K562 (cell line): ENCODE results near the gene TMEM181.

ENCODE experiments used
- CBX8 ChIP-seq: fragments of 200-600 bp; sonication (generic); IDR thresholded peaks from 2 replicates; pipeline ENCODE4 v1.6.1; 2012; ENCODE audit warnings: borderline replicate concordance, mixed run types, low read depth, mild to moderate bottlenecking, moderate library complexity, mixed read lengths, low read length, control low read depth, inconsistent platforms; ENCODE audit not compliant: poor library complexity, severe bottlenecking; ENCODE audit errors: extremely low read depth
- FOXO4 ChIP-seq: fragments of 450-650 bp; formaldehyde crosslinking; IDR thresholded peaks from 2 replicates; pipeline ENCODE4 v1.4.0; 2020; ENCODE audit warnings: mild to moderate bottlenecking, moderate library complexity
- MBD1 ChIP-seq: fragments of 250-450 bp; sonication (Bioruptor Pico); IDR thresholded peaks from 2 replicates; pipeline ENCODE4 v1.8.0; 2022; ENCODE audit warnings: inconsistent platforms
- POLR2A ChIP-seq: fragments of 450-650 bp; conservative IDR thresholded peaks from 2 replicates; pipeline ENCODE4 v1.6.1; 2016
- U2AF2 ChIP-seq: fragments of 200-400 bp; formaldehyde crosslinking; optimal IDR thresholded peaks from 2 replicates; pipeline ENCODE3; 2017; ENCODE audit warnings: low read depth, mild to moderate bottlenecking, low read length

DNA sequence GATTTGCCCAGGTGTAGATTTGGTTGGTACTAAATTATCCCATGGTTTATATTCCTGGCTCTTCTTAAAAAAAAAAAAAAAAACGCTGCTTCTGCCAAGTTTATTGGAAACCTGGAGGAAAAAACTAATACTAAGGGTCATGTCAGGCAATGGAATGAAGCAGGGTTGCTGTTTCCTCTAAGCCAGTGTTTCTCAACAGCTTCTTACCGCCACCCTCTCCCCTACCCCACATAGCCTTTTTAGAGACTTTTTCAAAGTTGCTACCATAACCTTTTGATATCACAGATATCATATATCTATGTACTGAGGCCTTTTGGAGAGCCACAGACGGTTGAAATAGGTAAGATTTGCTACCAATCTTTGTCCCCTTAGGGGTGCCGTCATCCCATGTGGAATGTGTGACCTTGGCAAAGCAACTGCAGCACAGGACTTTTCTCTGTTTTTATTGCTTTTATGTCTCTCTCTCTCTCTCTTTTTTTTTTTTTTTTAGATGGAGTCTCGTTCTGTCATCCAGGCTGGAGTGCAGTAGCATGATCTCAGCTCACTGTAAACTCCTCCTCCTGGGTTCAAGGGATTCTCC is 124.9 kb downstream of the TMEM181 start:
- TF ChIP-seq POLR2A: no peak
- no peak for TF ChIP-seq U2AF2
- no peak for TF ChIP-seq CBX8
- no peak for TF ChIP-seq MBD1 (CRISPR knock-in tag)
- no peak for TF ChIP-seq FOXO4
